ENCODE measurements around the gene TMBIM1.

Gene TMBIM1

GRCh38 chr2:218295029-218295428, 2.7 kb upstream of the TMBIM1 start:
- TF ChIP-seq SIN3A (IDR thresholded peaks at IDR 0.05; ENCODE audit: borderline replicate concordance, insufficient read depth, low read length), result no peak
- TF ChIP-seq FOXP2 (optimal IDR thresholded peaks at IDR 0.05; ENCODE audit: borderline replicate concordance, extremely low read depth, extremely low read length, insufficient read depth), result no peak
- no peak for TF ChIP-seq REST (IDR thresholded peaks at IDR 0.05; ENCODE audit: insufficient read depth in 1 of 2, low read depth in 2 of 2, low read length in 2 of 2)
- no peak for TF ChIP-seq TAF1 (IDR thresholded peaks at IDR 0.05; ENCODE audit: borderline replicate concordance, insufficient read depth, low read length)
- no peak for TF ChIP-seq POLR2AphosphoS5 (IDR thresholded peaks at IDR 0.05; ENCODE audit: low read depth, low read length)

DNA sequence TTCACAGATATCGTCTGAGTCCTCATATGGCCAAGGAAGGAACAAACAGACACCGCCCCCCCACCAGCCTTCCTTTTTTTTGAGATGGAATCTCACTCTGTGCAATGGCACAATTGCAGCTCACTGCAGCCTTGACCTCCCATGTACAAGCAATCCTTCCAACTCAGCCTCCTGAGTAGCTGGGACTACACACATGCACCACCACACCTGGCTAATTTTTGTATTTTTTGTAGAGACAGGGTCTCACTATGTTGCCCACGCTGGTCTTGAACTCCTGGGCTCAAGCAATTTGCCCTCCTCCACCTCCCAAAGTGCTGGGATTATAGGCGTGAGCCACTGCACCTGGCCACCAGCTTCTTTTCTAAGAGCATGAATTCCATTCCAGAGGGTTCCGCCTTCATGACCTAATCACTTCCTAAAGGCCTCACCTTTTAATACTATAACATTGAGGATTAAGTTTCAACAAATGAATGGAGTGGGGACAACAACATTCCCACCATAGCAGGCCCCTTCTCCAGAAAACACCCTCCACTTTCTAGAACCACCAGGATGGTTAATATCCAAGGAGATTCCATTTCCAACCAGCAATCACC, 2.2 kb upstream of the TMBIM1 start:
- TF ChIP-seq FOXP2 (optimal IDR thresholded peaks at IDR 0.05; ENCODE audit: borderline replicate concordance, extremely low read depth, extremely low read length, insufficient read depth) (no peak), SIN3A (IDR thresholded peaks at IDR 0.05; ENCODE audit: borderline replicate concordance, insufficient read depth, low read length) (no peak), TAF1 (IDR thresholded peaks at IDR 0.05; ENCODE audit: borderline replicate concordance, insufficient read depth, low read length) (no peak), REST (IDR thresholded peaks at IDR 0.05; ENCODE audit: insufficient read depth in 1 of 2, low read depth in 2 of 2, low read length in 2 of 2) (no peak)

DNA sequence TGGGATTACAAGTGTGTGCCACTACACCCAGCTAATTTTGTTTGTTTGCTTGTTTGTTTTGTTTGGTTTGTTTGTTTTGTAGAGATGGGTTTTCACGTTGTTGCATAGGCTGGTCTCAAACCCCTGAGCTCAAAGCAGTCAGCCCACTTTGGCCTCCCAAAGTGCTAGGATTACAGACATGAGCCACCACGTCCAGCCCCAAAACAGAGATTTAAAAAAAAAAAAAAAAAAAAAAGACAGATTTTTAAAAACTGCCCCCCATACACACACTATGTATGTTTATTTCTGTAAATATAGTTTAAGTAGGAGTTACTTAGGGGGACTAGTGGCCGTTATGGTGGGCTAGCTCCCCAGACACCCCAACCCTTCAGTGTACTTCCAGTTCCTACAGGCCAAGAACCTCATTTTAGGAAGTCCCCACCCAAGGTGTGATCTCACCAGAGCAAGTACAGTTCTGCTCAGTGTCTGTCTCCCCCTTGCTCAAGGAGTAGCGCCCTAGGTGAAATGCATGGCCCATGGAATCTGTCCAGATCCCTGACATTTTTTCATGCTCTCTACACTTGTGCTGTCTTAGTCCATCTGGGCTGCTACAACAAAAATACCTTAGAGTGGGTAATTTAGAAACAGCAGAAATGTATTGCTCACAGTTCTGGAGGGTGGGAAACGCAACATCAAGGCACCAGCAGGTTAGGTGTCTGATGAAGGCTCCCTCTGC, 1.6 kb upstream of the TMBIM1 start:
- TF ChIP-seq REST (IDR thresholded peaks at IDR 0.05; ENCODE audit: insufficient read depth in 1 of 2, low read depth in 2 of 2, low read length in 2 of 2) (no peak), FOXP2 (optimal IDR thresholded peaks at IDR 0.05; ENCODE audit: borderline replicate concordance, extremely low read depth, extremely low read length, insufficient read depth) (no peak), SIN3A (IDR thresholded peaks at IDR 0.05; ENCODE audit: borderline replicate concordance, insufficient read depth, low read length) (no peak), TAF1 (IDR thresholded peaks at IDR 0.05; ENCODE audit: borderline replicate concordance, insufficient read depth, low read length) (no peak), POLR2AphosphoS5 (IDR thresholded peaks at IDR 0.05; ENCODE audit: low read depth, low read length) (no peak)

- no peak for TF ChIP-seq POLR2AphosphoS5 (IDR thresholded peaks at IDR 0.05; ENCODE audit: low read depth, low read length)
- no peak for TF ChIP-seq REST (IDR thresholded peaks at IDR 0.05; ENCODE audit: insufficient read depth in 1 of 2, low read depth in 2 of 2, low read length in 2 of 2)
- TF ChIP-seq TAF1 (IDR thresholded peaks at IDR 0.05; ENCODE audit: borderline replicate concordance, insufficient read depth, low read length), result no peak
- TF ChIP-seq FOXP2 (optimal IDR thresholded peaks at IDR 0.05; ENCODE audit: borderline replicate concordance, extremely low read depth, extremely low read length, insufficient read depth), result no peak
- TF ChIP-seq SIN3A (IDR thresholded peaks at IDR 0.05; ENCODE audit: borderline replicate concordance, insufficient read depth, low read length), result no peak
These were observed 820 bp downstream of the TMBIM1 start for GRCh38 chr2:218291318-218292047.

All from PFSK-1 (cell line).